HG03025 (cell line): ENCODE results near the gene RAB27B.
"Not testable (repeated sequence)": the region's sequence is repeated elsewhere in the genome, so short reads cannot be mapped to it uniquely, and the experiment has no call there.

Source experiments
- ATAC-seq: cut with Tn5 transposase; IDR thresholded peaks from one replicate; pipeline ENCODE4 v1.9.1; 2021; ENCODE audit warnings: mild to moderate bottlenecking, moderate library complexity; ENCODE audit not compliant: unreplicated experiment, low FRiP score

The RAB27B gene

GRCh38 chr18:54828281-54828881 is at the start of gene RAB27B:
Gene RAB27B (plus strand): TSS chr18:54828477. CDS start chr18:54877586, 49,109 bp downstream.
- no peak for ATAC-seq

GRCh38 chr18:54780285-54780861 is 47.9 kb upstream of the RAB27B start:
- ATAC-seq: no peak

GRCh38 chr18:54780970-54781369 is 47.3 kb upstream of the RAB27B start:
- ATAC-seq: no peak

- no peak for ATAC-seq
Measured at GRCh38 chr18:54783139-54783538, 45.1 kb upstream of the RAB27B start.

GRCh38 chr18:54786206-54786605 is 42.1 kb upstream of the RAB27B start:
- no peak for ATAC-seq

- ATAC-seq: no peak
Measured at GRCh38 chr18:54787121-54787520, 41.2 kb upstream of the RAB27B start.

- no peak for ATAC-seq
Measured at GRCh38 chr18:54787616-54788015, 40.7 kb upstream of the RAB27B start.

GRCh38 chr18:54790109-54790508 is 38.2 kb upstream of the RAB27B start:
- no peak for ATAC-seq

GRCh38 chr18:54791657-54792056 is 36.6 kb upstream of the RAB27B start:
- no peak for ATAC-seq

GRCh38 chr18:54792079-54792478 is 36.2 kb upstream of the RAB27B start:
- no peak for ATAC-seq

- ATAC-seq: no peak
Measured at GRCh38 chr18:54794823-54795222, 33.5 kb upstream of the RAB27B start.

- no peak for ATAC-seq
Measured at GRCh38 chr18:54798186-54798585, 30.1 kb upstream of the RAB27B start.

GRCh38 chr18:54801374-54801773 is 26.9 kb upstream of the RAB27B start:
- no peak for ATAC-seq

GRCh38 chr18:54802178-54802577 is 26.1 kb upstream of the RAB27B start:
- ATAC-seq: no peak

GRCh38 chr18:54802686-54803395 is 25.4 kb upstream of the RAB27B start:
- no peak for ATAC-seq

- no peak for ATAC-seq
Measured at GRCh38 chr18:54805571-54806334, 22.5 kb upstream of the RAB27B start.

- ATAC-seq: no peak
Measured at GRCh38 chr18:54806526-54806925, 21.8 kb upstream of the RAB27B start.

GRCh38 chr18:54807303-54807702 is 21.0 kb upstream of the RAB27B start:
- ATAC-seq: no peak

- ATAC-seq: not testable (repeated sequence)
Measured at GRCh38 chr18:54810662-54811061, 17.6 kb upstream of the RAB27B start.

- ATAC-seq: no peak
Measured at GRCh38 chr18:54812885-54813284, 15.4 kb upstream of the RAB27B start.

GRCh38 chr18:54813305-54813704 is 15.0 kb upstream of the RAB27B start:
- ATAC-seq: no peak
